Endothelial cell of umbilical vein (primary cell): ENCODE data around the gene SLC35F3. TPM values are rescaled to one million over a fixed set of nuclear protein-coding genes. Genes with fewer than 3 reads are reported as not detected.

ENCODE experiments used
- BruUV-seq: library from RNA; stranded (reverse); fragments of 400-500 nt; replicated peaks from 2 replicates; lab custom pipeline; 2021; lab: Mats Ljungman, UMichigan
- CTCF ChIA-PET: fragments of 300-600, 350-600 bp; sonication (Branson Sonifier 250); formaldehyde crosslinking; loops from one replicate; lab custom pipeline; 2021; ENCODE audit warnings: antibody characterized with exemption, inconsistent platforms; lab: Charles Lee
- POLR2A ChIA-PET: fragments of 300-600, 350-600 bp; sonication (Branson Sonifier 250); formaldehyde crosslinking; loops from one replicate; lab custom pipeline; 2021; ENCODE audit warnings: antibody characterized with exemption, inconsistent platforms; lab: Charles Lee
- DNase-seq: peaks from one replicate; pipeline ENCODE4 v3.0.0-alpha.2; 2011; ENCODE audit warnings: low read depth, low spot score
- FAIRE-seq: peaks from 2 replicates; lab custom pipeline; 2011; peaks lifted over from hg19 to GRCh38; lab: Jason Lieb, UNC
- H2AFZ ChIP-seq: 2 replicates; pipeline ENCODE4 v1.6.0; 2012; ENCODE audit warnings: low read depth, low read length, control low read depth, inconsistent platforms
- H3K27ac ChIP-seq: 2 replicates; pipeline ENCODE4 v1.5.1; 2011; ENCODE audit warnings: low read depth, mild to moderate bottlenecking, control low read depth, low read length, moderate library complexity; ENCODE audit not compliant: insufficient read depth
- H3K27me3 ChIP-seq, 2 experiments: 2 replicates each; pipeline versions ENCODE4 v1.6.0 to v1.6.1; 2011; ENCODE audit warnings: low read length in 2 of 2, mixed read lengths in 1 of 2; ENCODE audit not compliant: control insufficient read depth in 2 of 2, insufficient read depth in 2 of 2
- H3K36me3 ChIP-seq, 2 experiments: 2 replicates in 1 of 2; 3 replicates in 1 of 2; pipeline ENCODE4 v1.5.1; 2011; ENCODE audit warnings: low read length in 2 of 2, mild to moderate bottlenecking in 1 of 2, moderate library complexity in 1 of 2; ENCODE audit not compliant: control insufficient read depth in 2 of 2, insufficient read depth in 2 of 2; ENCODE audit errors: extremely low read depth in 1 of 2
- H3K4me1 ChIP-seq: 3 replicates; pipeline ENCODE4 v1.5.1; 2011; ENCODE audit warnings: mild to moderate bottlenecking, low read length; ENCODE audit not compliant: control insufficient read depth, insufficient read depth; ENCODE audit errors: extremely low read depth
- H3K4me2 ChIP-seq: 2 replicates; pipeline ENCODE4 v1.6.1; 2011; ENCODE audit warnings: low read length, control low read depth, mixed read lengths; ENCODE audit not compliant: insufficient read depth
- H3K4me3 ChIP-seq, 3 experiments: fragments of 200-600 bp in 1 of 3; sonication (generic), shearing (Covaris generic) in 1 of 3; replicated peaks in 1 of 3; 2 replicates each; pipeline ENCODE4 v1.5.1; 2011 to 2016; ENCODE audit warnings: control low read depth in 3 of 3, low read length in 3 of 3, mild to moderate bottlenecking in 2 of 3, inconsistent platforms in 1 of 3, low read depth in 1 of 3, moderate library complexity in 1 of 3; ENCODE audit not compliant: insufficient read depth in 1 of 3
- H3K79me2 ChIP-seq: 2 replicates; pipeline ENCODE4 v1.6.0; 2012; ENCODE audit warnings: low read length, inconsistent platforms; ENCODE audit not compliant: control insufficient read depth, insufficient read depth
- H3K9ac ChIP-seq: replicated peaks from 2 replicates; pipeline ENCODE3; 2011; ENCODE audit warnings: low read length, control low read depth; ENCODE audit not compliant: insufficient read depth; ENCODE audit errors: extremely low read depth
- H3K9me1 ChIP-seq: replicated peaks from 3 replicates; pipeline ENCODE4 v1.6.0; 2011; ENCODE audit warnings: mild to moderate bottlenecking, low read length; ENCODE audit not compliant: control insufficient read depth, insufficient read depth; ENCODE audit errors: extremely low read depth
- H3K9me3 ChIP-seq: replicated peaks from 2 replicates; pipeline ENCODE4 v1.5.1; 2012; ENCODE audit warnings: low read length, inconsistent platforms; ENCODE audit not compliant: control insufficient read depth, insufficient read depth
- H4K20me1 ChIP-seq: replicated peaks from 2 replicates; pipeline ENCODE3; 2011; ENCODE audit warnings: mild to moderate bottlenecking, low read length; ENCODE audit not compliant: control insufficient read depth, insufficient read depth; ENCODE audit errors: extremely low read depth
- GATA2 ChIP-seq: IDR thresholded peaks from 2 replicates; pipeline ENCODE4 v1.7.0; 2011; ENCODE audit warnings: low read depth, mild to moderate bottlenecking, moderate library complexity, mixed read lengths, low read length; ENCODE audit not compliant: insufficient read length, insufficient read depth
- MYC ChIP-seq: IDR thresholded peaks from one replicate; pipeline ENCODE4 v1.6.1; 2011; ENCODE audit warnings: mild to moderate bottlenecking, low read depth, low read length
- POLR2A ChIP-seq: IDR thresholded peaks from 2 replicates; pipeline ENCODE4 v1.6.1; 2012; ENCODE audit warnings: low read depth, mild to moderate bottlenecking, control low read depth, low read length
- POLR2AphosphoS5 ChIP-seq: IDR thresholded peaks from 2 replicates; pipeline ENCODE4 v1.6.1; 2012; ENCODE audit warnings: low read depth, mild to moderate bottlenecking, control low read depth, low read length, moderate library complexity; ENCODE audit not compliant: insufficient read depth
- dilution Hi-C: fragments of 300-500 bp; cut with MboI; formaldehyde crosslinking; loops from one replicate; pipeline ENCODE4 v1.15.0; 2019; ENCODE audit warnings: low sequenced_read_pairs; ENCODE audit not compliant: extremely low pct_ligation_motif_present
- intact Hi-C: fragments of 100-400 bp; cut with micrococcal nuclease; formaldehyde crosslinking; loops from one replicate; pipeline ENCODE4 v1.10.0; 2022
- polyA plus RNA-seq, 4 experiments: library from polyadenylated mRNA; depleted of rRNA in 3 of 4; stranded (reverse) in 3 of 4; unstranded in 1 of 4; fragments of >200 nt; gene quantifications; 2 replicates each; pipeline versions ENCODE4 v1.2.1 to v1.2.3, GENCODE V29; 2011 to 2012; ENCODE audit warnings: missing spikeins in 1 of 4
- total RNA-seq: library from RNA; stranded (reverse); gene quantifications from 2 replicates; pipeline ENCODE4 v1.2.3, GENCODE V29; 2021

The SLC35F3 gene
- total and polyA plus RNA-seq, 2 donors (not counting 3 experiments of a cell fraction or from before 2014, with no cell fraction given), result not detected

DNA sequence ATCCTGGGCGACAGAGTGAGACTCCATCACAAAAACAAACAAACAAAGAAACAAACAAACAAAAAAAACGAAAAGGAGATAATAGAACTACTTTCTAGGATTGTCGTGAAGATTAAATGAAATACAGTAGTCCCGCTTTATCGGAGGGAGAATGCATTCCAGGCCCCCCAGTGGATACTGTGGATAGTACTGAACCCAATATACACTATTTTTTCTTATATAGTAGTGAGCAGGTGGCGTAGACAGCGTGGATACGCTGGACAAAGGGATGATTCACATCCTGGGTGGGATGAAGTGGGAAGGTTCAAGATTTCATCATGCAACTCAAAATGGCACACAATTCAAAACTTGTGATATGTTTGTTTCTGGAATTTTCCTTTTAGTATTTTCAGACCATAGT is 8.0 kb downstream of the SLC35F3 start:
- H3K79me2 ChIP-seq, result no peaks in the 10 kb centered on the region
- TF ChIP-seq POLR2AphosphoS5 (no peak), MYC (no peak), POLR2A (no peak)
- H3K4me3 ChIP-seq, result no peak overlapping the region
- DNase-seq (no peak), FAIRE-seq (no peak)
- H3K36me3 ChIP-seq, result no peaks in the 10 kb centered on the region
- no peaks in the 10 kb centered on the region for H3K9me1 ChIP-seq
- H3K9me3 ChIP-seq, result no peaks in the 10 kb centered on the region
- CTCF ChIA-PET, result no interaction called here
- dilution Hi-C loops (no loop called here), intact Hi-C loops (no loop called here)
- no peak overlapping the region for H3K4me2 ChIP-seq
- BruUV-seq, result no TSS peak
- H3K4me1 ChIP-seq, result no peaks in the 10 kb centered on the region
- no peak overlapping the region for H3K9ac ChIP-seq
- H3K27ac ChIP-seq, result no peak overlapping the region
- H4K20me1 ChIP-seq, result no peaks in the 10 kb centered on the region
- H3K27me3 ChIP-seq, result no peaks in the 10 kb centered on the region
- POLR2A ChIA-PET, result no interaction called here
- H2AFZ ChIP-seq, result no peak overlapping the region

DNA sequence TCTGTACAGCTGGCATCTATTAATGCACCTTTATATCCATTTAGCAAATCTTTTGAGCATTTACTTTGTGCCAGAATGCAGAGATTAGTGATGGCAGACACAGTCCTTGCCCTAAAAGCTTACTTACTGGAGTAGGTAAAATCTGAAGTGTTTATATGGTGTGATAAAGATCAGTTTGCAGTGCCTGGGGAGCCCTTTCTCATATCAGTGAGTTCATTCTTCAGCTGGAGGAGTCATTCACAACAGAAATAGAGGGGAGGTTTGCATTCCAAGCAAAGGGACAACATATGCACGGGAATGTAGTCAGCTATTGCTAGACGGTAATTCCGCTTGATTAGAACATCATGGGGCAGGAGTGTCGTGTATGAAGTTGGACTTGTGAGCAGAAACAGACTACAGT is 8.4 kb downstream of the SLC35F3 start:
- H3K9ac ChIP-seq, result no peak overlapping the region
- H3K4me3 ChIP-seq, result no peak overlapping the region
- BruUV-seq, result no TSS peak
- H2AFZ ChIP-seq, result no peak overlapping the region
- no peaks in the 10 kb centered on the region for H3K27me3 ChIP-seq
- intact Hi-C loops, result no loop called here
- no peak for FAIRE-seq
- ChIA-PET POLR2A (no interaction called here), CTCF (no interaction called here)
- no peak overlapping the region for H3K4me2 ChIP-seq
- H4K20me1 ChIP-seq, result no peaks in the 10 kb centered on the region
- H3K27ac ChIP-seq, result no peak overlapping the region
- no peak for DNase-seq
- no peaks in the 10 kb centered on the region for H3K9me1 ChIP-seq
- H3K9me3 ChIP-seq, result no peaks in the 10 kb centered on the region
- H3K4me1 ChIP-seq, result no peaks in the 10 kb centered on the region
- no peak for TF ChIP-seq GATA2
- no peak for TF ChIP-seq POLR2A
- no peaks in the 10 kb centered on the region for H3K79me2 ChIP-seq
- dilution Hi-C loops, result no loop called here
- H3K36me3 ChIP-seq, result no peaks in the 10 kb centered on the region
